Measurements from ENCODE around the gene CD7. TPM values are rescaled to one million over a fixed set of nuclear protein-coding genes. Genes with fewer than 3 reads are reported as not detected.

CD7 gene
- total and polyA plus RNA-seq, 2 donors (not counting 1 experiment from before 2014, with no cell fraction given) = 0.67 to 1.3 TPM

DNA sequence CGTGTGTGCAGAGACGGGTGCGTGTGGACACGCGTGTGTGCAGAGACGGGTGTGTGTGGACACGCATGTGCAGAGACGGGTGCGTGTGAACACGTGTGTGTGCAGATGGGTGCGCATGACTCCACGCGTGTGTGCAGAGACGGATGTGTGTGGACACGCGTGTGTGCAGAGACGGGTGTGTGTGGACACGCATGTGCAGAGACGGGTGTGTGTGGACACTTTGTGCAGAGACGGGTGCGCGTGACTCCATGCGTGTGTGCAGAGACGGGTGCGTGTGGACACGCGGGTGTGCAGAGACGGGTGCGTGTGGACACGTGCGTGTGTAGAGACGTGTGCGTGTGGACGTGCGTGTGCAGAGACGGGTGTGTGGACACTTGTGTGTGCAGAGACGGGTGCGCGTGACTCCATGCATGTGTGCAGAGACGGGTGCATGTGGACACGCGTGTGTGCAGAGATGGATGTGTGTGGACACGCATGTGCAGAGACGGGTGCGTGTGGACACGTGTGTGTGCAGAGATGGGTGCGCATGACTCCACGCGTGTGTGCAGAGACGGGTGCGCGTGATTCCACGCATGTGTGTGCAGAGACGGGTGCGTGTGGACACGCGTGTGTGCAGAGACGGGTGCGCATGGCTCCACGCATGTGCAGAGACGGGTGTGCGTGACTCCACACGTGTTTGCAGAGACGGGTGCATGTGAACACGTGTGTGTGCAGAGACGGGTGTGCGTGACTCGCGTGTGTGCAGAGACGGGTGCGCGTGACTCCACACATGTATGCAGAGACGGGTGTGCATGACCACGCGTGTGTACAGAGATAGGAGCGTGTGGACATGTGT is 1.6 kb upstream of the CD7 start:
- Histone ChIP-seq H3K4me3 (ENCODE audit: control extremely low read depth in 1 of 5, extremely low read depth in 1 of 5, insufficient read depth in 1 of 5, low read depth in 2 of 5, low read length in 4 of 5) (no peak overlapping the region), H3K27ac (ENCODE audit: low read length in 2 of 2) (no peak overlapping the region), H4K20me1 (ENCODE audit: control insufficient read depth, insufficient read depth, low read length, poor library complexity, severe bottlenecking) (no peaks in the 10 kb centered on the region), H2AFZ (ENCODE audit: insufficient read depth, low read depth, low read length, poor library complexity, severe bottlenecking) (no peak overlapping the region), H3K36me3 (replicated peaks in 1 of 2; ENCODE audit: control extremely low read depth in 1 of 2, control insufficient read depth in 1 of 2, extremely low read depth in 1 of 2, insufficient read depth in 2 of 2, low read length in 1 of 2) (no peaks in the 10 kb centered on the region), H3K9ac (ENCODE audit: low read length) (no peak overlapping the region), H3K27me3 (replicated peaks in 1 of 4; ENCODE audit: control extremely low read depth in 1 of 4, control insufficient read depth in 3 of 4, insufficient read depth in 4 of 4, low read length in 3 of 4) (peaks cover 0 to 31% (median 12%) of the 10 kb centered on the region in 4 experiments), H3K4me1 (ENCODE audit: control insufficient read depth in 2 of 2, insufficient read depth in 2 of 2, low read length in 2 of 2) (peaks cover 26 to 33% of the 10 kb centered on the region in 2 donors), H3K79me2 (ENCODE audit: control insufficient read depth, insufficient read depth, low read length) (no peaks in the 10 kb centered on the region), H3K4me2 (replicated peaks; ENCODE audit: low read depth, low read length, poor library complexity, severe bottlenecking) (no peak overlapping the region), H3K9me3 (ENCODE audit: control extremely low read depth in 1 of 3, control insufficient read depth in 2 of 3, insufficient read depth in 1 of 3, low read length in 2 of 3) (peaks cover 0 to 29% (median 0%) of the 10 kb centered on the region in 3 donors)
- DNase-seq (no peak), ATAC-seq (ENCODE audit: low read depth) (no peak)
- no peaks in the 10 kb centered on the region for H3K9me3 Mint-ChIP-seq (ENCODE audit: insufficient read depth)
- no peak overlapping the region for H3K27ac Mint-ChIP-seq
- intact Hi-C loops (cut with micrococcal nuclease) = no loop called here
- H3K27me3 Mint-ChIP-seq = peaks cover 10% of the 10 kb centered on the region
- H3K4me1 Mint-ChIP-seq = peaks cover 17% of the 10 kb centered on the region
- no peak overlapping the region for H3K4me3 Mint-ChIP-seq
- TF ChIP-seq, protein P1, sequence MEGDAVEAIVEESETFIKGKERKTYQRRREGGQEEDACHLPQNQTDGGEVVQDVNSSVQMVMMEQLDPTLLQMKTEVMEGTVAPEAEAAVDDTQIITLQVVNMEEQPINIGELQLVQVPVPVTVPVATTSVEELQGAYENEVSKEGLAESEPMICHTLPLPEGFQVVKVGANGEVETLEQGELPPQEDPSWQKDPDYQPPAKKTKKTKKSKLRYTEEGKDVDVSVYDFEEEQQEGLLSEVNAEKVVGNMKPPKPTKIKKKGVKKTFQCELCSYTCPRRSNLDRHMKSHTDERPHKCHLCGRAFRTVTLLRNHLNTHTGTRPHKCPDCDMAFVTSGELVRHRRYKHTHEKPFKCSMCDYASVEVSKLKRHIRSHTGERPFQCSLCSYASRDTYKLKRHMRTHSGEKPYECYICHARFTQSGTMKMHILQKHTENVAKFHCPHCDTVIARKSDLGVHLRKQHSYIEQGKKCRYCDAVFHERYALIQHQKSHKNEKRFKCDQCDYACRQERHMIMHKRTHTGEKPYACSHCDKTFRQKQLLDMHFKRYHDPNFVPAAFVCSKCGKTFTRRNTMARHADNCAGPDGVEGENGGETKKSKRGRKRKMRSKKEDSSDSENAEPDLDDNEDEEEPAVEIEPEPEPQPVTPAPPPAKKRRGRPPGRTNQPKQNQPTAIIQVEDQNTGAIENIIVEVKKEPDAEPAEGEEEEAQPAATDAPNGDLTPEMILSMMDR (IDR thresholded peaks at IDR 0.05) = no peak
- TF ChIP-seq EZH2 (IDR thresholded peaks at IDR 0.05; ENCODE audit: borderline replicate concordance, insufficient read depth, low read depth, low read length, poor library complexity, severe bottlenecking) = no peak
- CTCF ChIA-PET = interaction anchor here (4.9 kb wide), 1 partner anchor 18 kb away, joined by 68 read pairs; no protein-coding TSS in a partner anchor
- WGBS (ENCODE audit: insufficient coverage) = 98% methylated on average over 76 of the region's 76 CpGs
- POLR2A ChIA-PET = no interaction called here

DNA sequence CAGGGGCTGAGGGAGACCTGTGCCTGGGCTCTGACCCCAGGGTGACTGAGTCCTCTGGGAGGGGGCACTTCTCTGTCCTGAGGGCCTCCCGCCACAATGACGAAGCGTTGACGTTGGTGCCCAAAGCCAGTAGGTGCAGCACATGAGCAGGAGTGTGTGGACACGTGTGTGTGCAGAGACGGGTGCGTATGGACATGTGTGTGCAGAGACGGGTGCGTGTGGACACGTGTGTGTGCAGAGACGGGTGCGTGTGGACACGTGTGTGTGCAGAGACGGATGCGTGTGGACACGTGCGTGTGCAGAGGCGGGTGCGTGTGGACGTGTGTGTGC is 726 bp upstream of the CD7 start:
- no peak for TF ChIP-seq EZH2 (IDR thresholded peaks at IDR 0.05; ENCODE audit: borderline replicate concordance, insufficient read depth, low read depth, low read length, poor library complexity, severe bottlenecking)
- TF ChIP-seq, protein P1 (IDR thresholded peaks at IDR 0.05) = no peak
- Histone ChIP-seq H2AFZ (ENCODE audit: insufficient read depth, low read depth, low read length, poor library complexity, severe bottlenecking) (no peak overlapping the region), H4K20me1 (ENCODE audit: control insufficient read depth, insufficient read depth, low read length, poor library complexity, severe bottlenecking) (no peaks in the 10 kb centered on the region), H3K9ac (ENCODE audit: low read length) (no peak overlapping the region), H3K4me1 (ENCODE audit: control insufficient read depth in 2 of 2, insufficient read depth in 2 of 2, low read length in 2 of 2) (peaks cover 26 to 33% of the 10 kb centered on the region in 2 donors), H3K36me3 (replicated peaks in 1 of 2; ENCODE audit: control extremely low read depth in 1 of 2, control insufficient read depth in 1 of 2, extremely low read depth in 1 of 2, insufficient read depth in 2 of 2, low read length in 1 of 2) (no peaks in the 10 kb centered on the region), H3K9me3 (ENCODE audit: control extremely low read depth in 1 of 3, control insufficient read depth in 2 of 3, insufficient read depth in 1 of 3, low read length in 2 of 3) (peaks cover 0 to 29% (median 0%) of the 10 kb centered on the region in 3 donors), H3K4me3 (ENCODE audit: control extremely low read depth in 1 of 5, extremely low read depth in 1 of 5, insufficient read depth in 1 of 5, low read depth in 2 of 5, low read length in 4 of 5) (no peak overlapping the region), H3K27me3 (replicated peaks in 1 of 4; ENCODE audit: control extremely low read depth in 1 of 4, control insufficient read depth in 3 of 4, insufficient read depth in 4 of 4, low read length in 3 of 4) (peaks cover 0 to 36% (median 13%) of the 10 kb centered on the region in 4 experiments), H3K4me2 (replicated peaks; ENCODE audit: low read depth, low read length, poor library complexity, severe bottlenecking) (no peak overlapping the region), H3K79me2 (ENCODE audit: control insufficient read depth, insufficient read depth, low read length) (no peaks in the 10 kb centered on the region), H3K27ac (ENCODE audit: low read length in 2 of 2) (no peak overlapping the region)
- no peaks in the 10 kb centered on the region for H3K9me3 Mint-ChIP-seq (ENCODE audit: insufficient read depth)
- no peak overlapping the region for H3K27ac Mint-ChIP-seq
- H3K4me1 Mint-ChIP-seq = peaks cover 18% of the 10 kb centered on the region
- H3K27me3 Mint-ChIP-seq = peaks cover 16% of the 10 kb centered on the region
- no peak for DNase-seq
- H3K4me3 Mint-ChIP-seq = no peak overlapping the region
- ChIA-PET CTCF (interaction anchor here (0.9 to 2.2 kb wide), 4 partner anchors 17 to 112 kb away, joined by 3 to 8 read pairs (median 6); no protein-coding TSS in a partner anchor), POLR2A (no interaction called here)
- 96% methylated on average over 20 of the region's 20 CpGs for WGBS (ENCODE audit: insufficient coverage)
- no peak for ATAC-seq (ENCODE audit: low read depth)
- intact Hi-C loops (cut with micrococcal nuclease) = no loop called here
